HCT116 (cell line): Measurements from ENCODE around the gene TMCO4. TPM values are rescaled to one million over a fixed set of nuclear protein-coding genes. Genes with fewer than 3 reads are reported as not detected.

Source experiments
- ATAC-seq: fragments of 200-7000 bp; cut with Tn5 transposase; 2 replicates; pipeline ENCODE4 v1.9.1; 2020; ENCODE audit warnings: mild to moderate bottlenecking, moderate library complexity
- BruUV-seq: library from RNA; stranded (reverse); fragments of 400-500 nt; replicated peaks from 2 replicates; lab custom pipeline; 2021; lab: Mats Ljungman, UMichigan
- CTCF ChIA-PET: fragments of 300-600 bp; sonication (Branson Sonifier 250); formaldehyde crosslinking; loops from one replicate; lab custom pipeline; 2021; ENCODE audit warnings: antibody characterized with exemption; lab: Charles Lee
- POLR2A ChIA-PET: fragments of 300-600, 350-600 bp; sonication (Branson Sonifier 250); formaldehyde crosslinking; loops from one replicate; lab custom pipeline; 2021; ENCODE audit warnings: antibody characterized with exemption; lab: Charles Lee
- RAD21 ChIA-PET, 2 experiments: fragments of 300-600 bp; sonication (Branson Sonifier 250); formaldehyde crosslinking; loops; one replicate each; lab custom pipeline; 2023; ENCODE audit warnings: low total read pairs in 2 of 2; ENCODE audit not compliant: uncharacterized antibody in 2 of 2, unreplicated experiment in 2 of 2, low non-redundant PET in 1 of 2; lab: Charles Lee
- DNase-seq: peaks from one replicate; pipeline ENCODE4 v3.0.0-alpha.2; 2010; ENCODE audit warnings: low read depth, low spot score
- H2AFZ ChIP-seq: fragments of 200-600 bp; shearing (Covaris generic), sonication (generic); 2 replicates; pipeline ENCODE4 v1.6.1; 2017; ENCODE audit warnings: low read depth, mixed run types, mixed read lengths, antibody characterized with exemption, low read length; ENCODE audit not compliant: poor library complexity, severe bottlenecking
- H3K27ac ChIP-seq: 2 replicates; pipeline ENCODE4 v1.5.1; 2012; ENCODE audit warnings: low read depth, low read length
- H3K27me3 ChIP-seq: fragments of 200-600 bp; sonication (generic); 2 replicates; pipeline ENCODE4 v1.6.1; 2016; ENCODE audit warnings: mixed run types, low read length, mixed read lengths; ENCODE audit not compliant: insufficient read depth
- H3K36me3 ChIP-seq, 2 experiments: fragments of 200-500 bp in 1 of 2; fragments of 200-600 bp in 1 of 2; sonication (Bioruptor generic) in 1 of 2; sonication (generic) in 1 of 2; 2 replicates each; pipeline versions ENCODE4 v1.5.1 to v1.6.1; 2014 to 2016; ENCODE audit warnings: low read length in 2 of 2, inconsistent platforms in 1 of 2, mixed read lengths in 1 of 2, mixed run types in 1 of 2; ENCODE audit not compliant: insufficient read depth in 2 of 2, control insufficient read depth in 1 of 2
- H3K4me1 ChIP-seq, 2 experiments: fragments of 200-600 bp in 1 of 2; sonication (generic) in 1 of 2; 2 replicates each; pipeline versions ENCODE4 v1.5.1 to v1.6.1; 2012 to 2017; ENCODE audit warnings: low read length in 2 of 2, inconsistent platforms in 1 of 2, mild to moderate bottlenecking in 1 of 2, mixed read lengths in 1 of 2, mixed run types in 1 of 2, moderate library complexity in 1 of 2; ENCODE audit not compliant: insufficient read depth in 2 of 2, control insufficient read depth in 1 of 2
- H3K4me2 ChIP-seq: fragments of 200-600 bp; sonication (generic); 2 replicates; pipeline ENCODE4 v1.6.1; 2017; ENCODE audit warnings: mixed run types, low read length, mixed read lengths
- H3K4me3 ChIP-seq, 2 experiments: fragments of 200-600 bp in 1 of 2; sonication (generic) in 1 of 2; replicated peaks in 1 of 2; 2 replicates each; pipeline ENCODE4 v1.5.1; 2011 to 2016; ENCODE audit warnings: low read length in 2 of 2, control low read depth in 1 of 2, low read depth in 1 of 2, mild to moderate bottlenecking in 1 of 2, mixed read lengths in 1 of 2, mixed run types in 1 of 2
- H3K79me2 ChIP-seq: fragments of 200-600 bp; sonication (generic); 2 replicates; pipeline ENCODE4 v1.6.1; 2017; ENCODE audit warnings: mild to moderate bottlenecking, mixed run types, low read length, moderate library complexity, mixed read lengths; ENCODE audit not compliant: insufficient read depth
- H3K9ac ChIP-seq: fragments of 200-600 bp; sonication (generic); 2 replicates; pipeline ENCODE4 v1.6.1; 2016; ENCODE audit warnings: low read length, mixed read lengths
- H3K9me2 ChIP-seq: fragments of 200-600 bp; sonication (generic), shearing (Covaris generic); 2 replicates; pipeline ENCODE4 v1.6.1; 2017; ENCODE audit warnings: mixed run types, mild to moderate bottlenecking, moderate library complexity; ENCODE audit not compliant: insufficient read depth
- H3K9me3 ChIP-seq, 2 experiments: fragments of 200-500 bp in 1 of 2; fragments of 200-600 bp in 1 of 2; sonication (Bioruptor generic) in 1 of 2; sonication (generic) in 1 of 2; 2 replicates each; pipeline ENCODE4 v1.6.1; 2014 to 2017; ENCODE audit warnings: low read length in 2 of 2, mixed read lengths in 2 of 2, inconsistent platforms in 1 of 2, low read depth in 1 of 2, mild to moderate bottlenecking in 1 of 2, mixed run types in 1 of 2, moderate library complexity in 1 of 2; ENCODE audit not compliant: control insufficient read depth in 1 of 2, insufficient read depth in 1 of 2
- H4K20me1 ChIP-seq: fragments of 200-600 bp; sonication (generic), shearing (Covaris generic); 2 replicates; pipeline ENCODE4 v1.6.1; 2017; ENCODE audit warnings: mixed run types, mild to moderate bottlenecking, moderate library complexity; ENCODE audit not compliant: insufficient read depth
- CEBPB ChIP-seq: IDR thresholded peaks from 2 replicates; pipeline ENCODE4 v1.6.1; 2012; ENCODE audit warnings: low read depth
- CTCF ChIP-seq, 3 experiments: fragments of 200-600 bp in 1 of 3; sonication (generic) in 1 of 3; IDR thresholded peaks in 2 of 3; conservative IDR thresholded peaks in 1 of 3; 2 replicates each; pipeline ENCODE4 v1.5.1; 2012 to 2017; ENCODE audit warnings: low read depth in 2 of 3, low read length in 2 of 3, antibody characterized with exemption in 1 of 3, borderline replicate concordance in 1 of 3, control low read depth in 1 of 3, mild to moderate bottlenecking in 1 of 3, mixed read lengths in 1 of 3, mixed run types in 1 of 3, moderate library complexity in 1 of 3; ENCODE audit not compliant: insufficient read depth in 1 of 3
- EGR1 ChIP-seq: IDR thresholded peaks from 2 replicates; pipeline ENCODE4 v1.6.1; 2012; ENCODE audit warnings: low read depth
- ELF1 ChIP-seq: IDR thresholded peaks from 2 replicates; pipeline ENCODE4 v1.6.1; 2012; ENCODE audit warnings: low read depth, borderline replicate concordance
- EZH2 ChIP-seq: fragments of 200-600 bp; sonication (generic); IDR thresholded peaks from 2 replicates; pipeline ENCODE4 v1.6.1; 2017; ENCODE audit warnings: antibody characterized with exemption, mixed run types
- FOSL1 ChIP-seq: IDR thresholded peaks from 2 replicates; pipeline ENCODE4 v1.6.1; 2012; ENCODE audit warnings: low read depth
- JUND ChIP-seq: IDR thresholded peaks from 2 replicates; pipeline ENCODE4 v1.6.1; 2012
- POLR2A ChIP-seq: IDR thresholded peaks from 2 replicates; pipeline ENCODE4 v1.7.0; 2011; ENCODE audit warnings: borderline replicate concordance; ENCODE audit not compliant: insufficient read depth, insufficient read length; ENCODE audit errors: extremely low read depth
- POLR2AphosphoS5 ChIP-seq: IDR thresholded peaks from 2 replicates; pipeline ENCODE4 v1.6.1; 2011; ENCODE audit warnings: mild to moderate bottlenecking, low read depth, low read length, moderate library complexity
- REST ChIP-seq: IDR thresholded peaks from 2 replicates; pipeline ENCODE4 v1.6.1; 2012; ENCODE audit warnings: low read depth
- SP1 ChIP-seq: IDR thresholded peaks from 2 replicates; pipeline ENCODE4 v1.6.1; 2012; ENCODE audit warnings: low read depth
- SRF ChIP-seq: IDR thresholded peaks from 2 replicates; pipeline ENCODE4 v1.6.1; 2012; ENCODE audit warnings: low read depth
- ZNF274 ChIP-seq: fragments of 200-500 bp; sonication (Bioruptor generic); IDR thresholded peaks from 2 replicates; pipeline ENCODE4 v1.6.1; 2014; ENCODE audit warnings: mild to moderate bottlenecking, low read depth, low read length, inconsistent platforms
- intact Hi-C: fragments of 100-400 bp; cut with micrococcal nuclease; formaldehyde crosslinking; loops from 2 replicates; pipeline ENCODE4 v1.10.0; 2022
- total RNA-seq: library from RNA; stranded (reverse); gene quantifications from one replicate; pipeline ENCODE4 v1.2.1, GENCODE V29; 2021; ENCODE audit not compliant: unreplicated experiment
- TF ChIP-seq, protein P1 (sequence below): IDR thresholded peaks from 2 replicates; pipeline ENCODE4 v1.6.1; 2011; ENCODE audit warnings: mild to moderate bottlenecking, low read length, moderate library complexity; ENCODE audit not compliant: insufficient replicate concordance; ENCODE audit errors: extremely low read depth
- TF ChIP-seq, protein P2 (sequence below): IDR thresholded peaks from 2 replicates; pipeline ENCODE4 v1.6.1; 2012

Gene TMCO4
- total RNA-seq, 1 experiment from 2014 or later: 12.7 TPM

DNA sequence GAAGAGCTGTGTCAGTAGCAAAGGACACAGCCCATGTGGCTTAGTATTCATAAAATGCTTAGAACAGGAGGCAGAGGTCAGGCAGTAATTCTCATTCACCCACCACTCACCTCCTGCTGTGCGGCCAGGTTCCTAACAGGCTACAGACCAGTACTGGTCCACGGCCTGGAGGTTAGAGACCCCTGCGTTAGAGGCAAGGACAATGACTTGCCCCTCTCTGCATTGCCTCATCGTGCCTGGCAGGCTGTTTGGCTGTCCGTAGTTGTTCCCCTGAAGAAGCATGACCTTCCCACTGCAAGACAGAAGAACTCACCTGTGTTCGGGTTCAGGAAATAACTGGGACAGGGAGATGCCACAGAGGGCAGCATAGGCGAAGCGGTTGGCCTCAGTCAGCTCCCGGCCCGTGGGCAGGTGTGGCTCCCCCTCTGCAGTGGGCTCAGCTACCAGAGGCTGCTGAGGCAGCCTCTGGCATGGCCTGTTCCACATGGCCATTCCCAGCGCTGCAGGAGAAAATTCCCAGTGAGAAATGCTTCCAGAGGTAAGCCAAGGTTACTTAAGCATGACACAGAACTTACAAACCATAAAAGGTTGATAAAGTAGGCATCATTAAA, 19.3 kb downstream of the TMCO4 start:
- H3K79me2 ChIP-seq: no peaks in the 10 kb centered on the region
- no peaks in the 10 kb centered on the region for H3K9me3 ChIP-seq
- H3K4me3 ChIP-seq: no peak overlapping the region
- BruUV-seq: no TSS peak
- TF ChIP-seq, protein P1, sequence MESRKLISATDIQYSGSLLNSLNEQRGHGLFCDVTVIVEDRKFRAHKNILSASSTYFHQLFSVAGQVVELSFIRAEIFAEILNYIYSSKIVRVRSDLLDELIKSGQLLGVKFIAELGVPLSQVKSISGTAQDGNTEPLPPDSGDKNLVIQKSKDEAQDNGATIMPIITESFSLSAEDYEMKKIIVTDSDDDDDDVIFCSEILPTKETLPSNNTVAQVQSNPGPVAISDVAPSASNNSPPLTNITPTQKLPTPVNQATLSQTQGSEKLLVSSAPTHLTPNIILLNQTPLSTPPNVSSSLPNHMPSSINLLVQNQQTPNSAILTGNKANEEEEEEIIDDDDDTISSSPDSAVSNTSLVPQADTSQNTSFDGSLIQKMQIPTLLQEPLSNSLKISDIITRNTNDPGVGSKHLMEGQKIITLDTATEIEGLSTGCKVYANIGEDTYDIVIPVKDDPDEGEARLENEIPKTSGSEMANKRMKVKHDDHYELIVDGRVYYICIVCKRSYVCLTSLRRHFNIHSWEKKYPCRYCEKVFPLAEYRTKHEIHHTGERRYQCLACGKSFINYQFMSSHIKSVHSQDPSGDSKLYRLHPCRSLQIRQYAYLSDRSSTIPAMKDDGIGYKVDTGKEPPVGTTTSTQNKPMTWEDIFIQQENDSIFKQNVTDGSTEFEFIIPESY: no peak
- TF ChIP-seq, protein P2, sequence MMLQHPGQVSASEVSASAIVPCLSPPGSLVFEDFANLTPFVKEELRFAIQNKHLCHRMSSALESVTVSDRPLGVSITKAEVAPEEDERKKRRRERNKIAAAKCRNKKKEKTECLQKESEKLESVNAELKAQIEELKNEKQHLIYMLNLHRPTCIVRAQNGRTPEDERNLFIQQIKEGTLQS: no peak
- TF ChIP-seq POLR2AphosphoS5 (no peak), FOSL1 (no peak), ZNF274 (no peak), CEBPB (no peak), EZH2 (no peak), POLR2A (no peak), ELF1 (no peak), JUND (no peak), REST (no peak), SP1 (no peak), SRF (no peak), CTCF (IDR thresholded peaks at IDR 0.05 in 2 of 3, conservative IDR thresholded peaks at IDR 0.05 in 1 of 3; ENCODE audit: borderline replicate concordance in 1 of 3, insufficient read depth in 1 of 3, low read depth in 2 of 3, low read length in 2 of 3) (no peak), EGR1 (no peak)
- RAD21 ChIA-PET: no interaction called here
- H3K9ac ChIP-seq: no peak overlapping the region
- H3K4me2 ChIP-seq: no peak overlapping the region
- no peaks in the 10 kb centered on the region for H3K36me3 ChIP-seq
- CTCF ChIA-PET: no interaction called here
- no peaks in the 10 kb centered on the region for H4K20me1 ChIP-seq
- no peaks in the 10 kb centered on the region for H3K27me3 ChIP-seq
- H3K27ac ChIP-seq: no peak overlapping the region
- intact Hi-C loops: no loop called here
- no peaks in the 10 kb centered on the region for H3K9me2 ChIP-seq
- no peak for ATAC-seq
- no peaks in the 10 kb centered on the region; a peak in 1 of 4 replicates for H3K4me1 ChIP-seq
- no peak overlapping the region for H2AFZ ChIP-seq
- POLR2A ChIA-PET: no interaction called here
- DNase-seq: no peak
